HG03045 (cell line): Measurements from ENCODE around the gene FUT2.

Source experiments
- ATAC-seq: cut with Tn5 transposase; IDR thresholded peaks from one replicate; pipeline ENCODE4 v1.9.1; 2021; ENCODE audit warnings: mild to moderate bottlenecking, moderate library complexity; ENCODE audit not compliant: unreplicated experiment

The FUT2 gene

GRCh38 chr19:48724796-48725753, 29.3 kb downstream of the FUT2 start:
- no peak for ATAC-seq

- no peak for ATAC-seq
Observed at GRCh38 chr19:48726556-48726955, 30.8 kb downstream of the FUT2 start.

- ATAC-seq = no peak
Observed at GRCh38 chr19:48728911-48729664, 33.3 kb downstream of the FUT2 start.

- no peak for ATAC-seq
Observed at GRCh38 chr19:48731452-48731851, 35.7 kb downstream of the FUT2 start.

- no peak for ATAC-seq
Observed at GRCh38 chr19:48734625-48735024, 38.9 kb downstream of the FUT2 start.

- ATAC-seq = no peak
Observed at GRCh38 chr19:48735031-48735615, 39.4 kb downstream of the FUT2 start.

GRCh38 chr19:48737360-48737998, 41.7 kb downstream of the FUT2 start:
- no peak for ATAC-seq

- ATAC-seq = peak; percentile 64
Observed at GRCh38 chr19:48738557-48739403, 43.0 kb downstream of the FUT2 start.

GRCh38 chr19:48739404-48740163, 43.8 kb downstream of the FUT2 start:
- no peak for ATAC-seq

- ATAC-seq = no peak
Observed at GRCh38 chr19:48740164-48740972, 44.6 kb downstream of the FUT2 start, which contains the start of gene RASIP1. TSS of gene RASIP1 (minus strand) at chr19:48740610. CDS start at chr19:48740282, 328 bp downstream.

- ATAC-seq = no peak
Observed at GRCh38 chr19:48741129-48741999, 45.6 kb downstream of the FUT2 start.

- no peak for ATAC-seq
Observed at GRCh38 chr19:48742096-48742495, 46.3 kb downstream of the FUT2 start.

- ATAC-seq = no peak
Observed at GRCh38 chr19:48745208-48745995, 49.6 kb downstream of the FUT2 start.

- no peak for ATAC-seq
Observed at GRCh38 chr19:48746110-48746509, 50.3 kb downstream of the FUT2 start.

- no peak for ATAC-seq
Observed at GRCh38 chr19:48746738-48747575, 51.2 kb downstream of the FUT2 start, which contains the start of gene IZUMO1. TSS of gene IZUMO1 (minus strand) at chr19:48746909. CDS start at chr19:48745859, 1,050 bp downstream.
